Karpas-422 (cell line): ENCODE measurements around the gene DPYD. TPM values are rescaled to one million over a fixed set of nuclear protein-coding genes. Genes with fewer than 3 reads are reported as not detected.

Source experiments
- DNase-seq: peaks from one replicate; pipeline ENCODE4 v3.0.0-alpha.2; 2015
- H2AFZ ChIP-seq: fragments of 200-600 bp; sonication (generic); 2 replicates; pipeline ENCODE4 v1.6.1; 2014; ENCODE audit warnings: antibody characterized with exemption, low read length, mixed read lengths
- H3K27ac ChIP-seq: fragments of 200-600 bp; sonication (generic); 2 replicates; pipeline ENCODE4 v1.5.1; 2014; ENCODE audit warnings: mild to moderate bottlenecking, low read length, moderate library complexity
- H3K27me3 ChIP-seq: fragments of 200-600 bp; sonication (generic); 2 replicates; pipeline ENCODE4 v1.6.1; 2014; ENCODE audit warnings: low read length, mixed read lengths
- H3K36me3 ChIP-seq: fragments of 200-600 bp; sonication (generic); 2 replicates; pipeline ENCODE4 v1.6.1; 2014; ENCODE audit warnings: low read length, mixed read lengths; ENCODE audit not compliant: insufficient read depth
- H3K4me1 ChIP-seq: fragments of 200-600 bp; sonication (generic); 2 replicates; pipeline ENCODE4 v1.6.1; 2014; ENCODE audit warnings: mild to moderate bottlenecking, low read length, mixed read lengths
- H3K4me2 ChIP-seq: fragments of 200-600 bp; sonication (generic); 2 replicates; pipeline ENCODE4 v1.6.1; 2014; ENCODE audit warnings: low read length, low read depth, mild to moderate bottlenecking; ENCODE audit not compliant: poor library complexity, severe bottlenecking
- H3K4me3 ChIP-seq: fragments of 200-600 bp; sonication (generic); 2 replicates; pipeline ENCODE4 v1.5.1; 2014; ENCODE audit warnings: mild to moderate bottlenecking, antibody characterized with exemption, low read length, mixed read lengths
- H3K79me2 ChIP-seq: fragments of 200-600 bp; sonication (generic); 2 replicates; pipeline ENCODE4 v1.6.1; 2014; ENCODE audit warnings: mild to moderate bottlenecking, low read length, mixed read lengths
- H3K9ac ChIP-seq: fragments of 200-600 bp; sonication (generic); 2 replicates; pipeline ENCODE4 v1.6.0; 2014; ENCODE audit warnings: low read length
- H3K9me2 ChIP-seq: fragments of 200-600 bp; sonication (generic), shearing (Covaris generic); replicated peaks from 2 replicates; pipeline ENCODE4 v1.6.0; 2014; ENCODE audit warnings: mild to moderate bottlenecking, low read length, moderate library complexity; ENCODE audit not compliant: insufficient read depth
- H3K9me3 ChIP-seq: fragments of 300-700, 200-600 bp; sonication (generic); 2 replicates; pipeline ENCODE4 v1.6.1; 2014; ENCODE audit warnings: low read length, mixed read lengths
- H4K20me1 ChIP-seq: fragments of 200-600 bp; sonication (generic); 2 replicates; pipeline ENCODE4 v1.6.1; 2014; ENCODE audit warnings: mild to moderate bottlenecking, antibody characterized with exemption, low read length, low read depth; ENCODE audit not compliant: insufficient read depth
- total RNA-seq: library from RNA; depleted of rRNA; stranded (reverse); fragments of >200 nt; shearing (Covaris generic); gene quantifications from 2 replicates; pipeline ENCODE4 v1.2.3, GENCODE V29; 2014; ENCODE audit warnings: low replicate concordance

Gene DPYD
- total RNA-seq, 1 experiment from 2014 or later: 59.4 TPM

GRCh38 chr1:97812076-97812475 is 108.8 kb downstream of the DPYD start:
- no peak overlapping the region for H3K4me2 ChIP-seq
- no peaks in the 10 kb centered on the region for H3K9me2 ChIP-seq
- H3K27me3 ChIP-seq: no peaks in the 10 kb centered on the region
- peaks cover 8% of the 10 kb centered on the region; the same call in 1 of the 2 replicates for H3K4me1 ChIP-seq
- no peak overlapping the region for H3K9ac ChIP-seq
- H3K27ac ChIP-seq: no peak overlapping the region
- no peak for DNase-seq
- H2AFZ ChIP-seq: no peak overlapping the region
- H4K20me1 ChIP-seq: no peaks in the 10 kb centered on the region
- no peaks in the 10 kb centered on the region for H3K9me3 ChIP-seq
- no peaks in the 10 kb centered on the region for H3K36me3 ChIP-seq
- peaks cover 44% of the 10 kb centered on the region for H3K79me2 ChIP-seq
- no peak overlapping the region for H3K4me3 ChIP-seq

DNA sequence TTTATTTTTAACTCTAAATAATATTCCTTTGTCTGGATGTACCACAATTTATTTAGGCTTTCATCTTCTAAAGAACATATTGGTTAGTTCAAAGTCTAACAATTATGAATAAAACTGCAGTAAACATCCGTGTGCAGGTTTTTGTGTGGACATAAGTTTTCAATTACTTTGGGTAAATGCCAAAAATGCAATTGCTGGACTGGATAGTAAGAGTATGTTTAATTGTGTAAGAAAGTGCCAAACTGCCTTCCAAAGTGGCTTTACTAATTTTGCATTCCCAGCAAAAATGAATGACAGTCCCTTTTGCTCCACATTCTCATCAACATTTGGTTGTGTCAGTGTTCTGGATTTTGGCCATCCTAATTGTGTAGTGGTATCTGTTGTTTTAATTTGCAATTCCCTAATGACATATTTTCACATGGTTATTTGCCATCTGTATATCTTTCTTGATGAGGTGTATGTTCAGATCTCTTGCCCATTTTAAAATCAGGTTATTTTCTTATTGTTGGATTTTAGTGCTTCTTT is 113.8 kb downstream of the DPYD start:
- Histone ChIP-seq H2AFZ (no peak overlapping the region), H3K9me2 (no peaks in the 10 kb centered on the region), H3K4me1 (peaks cover 25% of the 10 kb centered on the region), H3K27me3 (no peaks in the 10 kb centered on the region), H3K4me3 (no peak overlapping the region), H4K20me1 (no peaks in the 10 kb centered on the region), H3K4me2 (no peak overlapping the region), H3K36me3 (no peaks in the 10 kb centered on the region), H3K9me3 (no peaks in the 10 kb centered on the region), H3K9ac (no peak overlapping the region), H3K27ac (no peak overlapping the region), H3K79me2 (peaks cover 38% of the 10 kb centered on the region)
- no peak for DNase-seq

GRCh38 chr1:97806326-97806725 is 114.5 kb downstream of the DPYD start:
- H3K4me2 ChIP-seq: no peak overlapping the region
- H3K4me1 ChIP-seq: peaks cover 26% of the 10 kb centered on the region
- no peak for DNase-seq
- H2AFZ ChIP-seq: no peak overlapping the region
- no peak overlapping the region for H3K4me3 ChIP-seq
- no peak overlapping the region for H3K9ac ChIP-seq
- no peaks in the 10 kb centered on the region for H3K9me3 ChIP-seq
- H4K20me1 ChIP-seq: no peaks in the 10 kb centered on the region
- H3K27me3 ChIP-seq: no peaks in the 10 kb centered on the region
- no peaks in the 10 kb centered on the region for H3K9me2 ChIP-seq
- peaks cover 37% of the 10 kb centered on the region for H3K79me2 ChIP-seq
- H3K36me3 ChIP-seq: no peaks in the 10 kb centered on the region
- H3K27ac ChIP-seq: no peak overlapping the region

DNA sequence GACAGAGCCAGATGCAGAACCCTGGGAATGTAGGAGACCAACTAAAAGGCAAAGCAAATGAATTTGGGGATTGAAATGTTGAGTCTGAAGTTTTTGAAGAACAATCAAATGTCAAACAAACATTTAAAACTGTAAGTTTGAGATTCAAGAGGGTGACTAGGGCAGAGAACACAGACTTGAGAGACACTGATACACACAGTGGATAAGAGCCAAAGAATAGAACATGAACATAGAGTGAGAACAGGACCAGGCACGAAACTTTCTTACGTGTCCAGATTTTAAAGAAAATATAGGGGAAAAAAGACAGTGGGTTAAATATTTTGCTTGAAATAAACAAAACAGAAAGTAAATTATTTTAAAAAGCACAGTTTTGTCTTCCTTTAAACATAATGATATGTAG is 115.7 kb downstream of the DPYD start:
- H3K79me2 ChIP-seq: peaks cover 40% of the 10 kb centered on the region
- H3K4me1 ChIP-seq: peaks cover 26% of the 10 kb centered on the region
- H3K9me3 ChIP-seq: no peaks in the 10 kb centered on the region
- no peak overlapping the region for H3K4me3 ChIP-seq
- no peaks in the 10 kb centered on the region for H3K27me3 ChIP-seq
- H3K36me3 ChIP-seq: no peaks in the 10 kb centered on the region
- no peak overlapping the region for H2AFZ ChIP-seq
- DNase-seq: no peak
- H3K9me2 ChIP-seq: no peaks in the 10 kb centered on the region
- no peak overlapping the region for H3K9ac ChIP-seq
- no peak overlapping the region; the same call in 1 of the 2 replicates for H3K27ac ChIP-seq
- H4K20me1 ChIP-seq: no peaks in the 10 kb centered on the region
- H3K4me2 ChIP-seq: no peak overlapping the region

DNA sequence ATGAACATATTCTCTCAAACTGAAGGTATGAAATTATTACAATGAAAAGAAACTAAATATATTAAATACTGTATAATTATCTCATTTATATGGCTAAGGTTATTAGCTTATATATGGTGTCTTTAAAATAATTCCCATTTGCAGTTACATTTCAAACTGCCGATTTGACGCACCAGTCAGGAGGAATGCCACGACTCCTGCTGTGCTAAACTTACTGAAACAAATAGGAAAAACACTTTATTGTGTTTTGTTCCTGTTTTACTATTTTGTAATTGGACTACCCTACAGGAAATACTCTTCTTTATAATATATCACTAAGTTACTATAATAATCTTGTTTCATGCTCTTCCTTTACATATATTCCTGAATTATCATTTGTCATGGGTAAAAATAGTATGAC is 117.8 kb downstream of the DPYD start:
- no peaks in the 10 kb centered on the region for H3K9me2 ChIP-seq
- no peak overlapping the region for H3K9ac ChIP-seq

GRCh38 chr1:97802011-97802410 is 118.8 kb downstream of the DPYD start:
- H3K4me2 ChIP-seq: no peak overlapping the region
- DNase-seq: no peak
- H2AFZ ChIP-seq: no peak overlapping the region
- no peaks in the 10 kb centered on the region for H3K36me3 ChIP-seq
- no peaks in the 10 kb centered on the region for H3K9me3 ChIP-seq
- no peaks in the 10 kb centered on the region for H4K20me1 ChIP-seq
- peaks cover 51% of the 10 kb centered on the region for H3K79me2 ChIP-seq
- H3K9me2 ChIP-seq: no peaks in the 10 kb centered on the region
- H3K4me3 ChIP-seq: no peak overlapping the region
- no peak overlapping the region for H3K27ac ChIP-seq
- H3K4me1 ChIP-seq: peaks cover 47% of the 10 kb centered on the region
- H3K9ac ChIP-seq: no peak overlapping the region
- no peaks in the 10 kb centered on the region for H3K27me3 ChIP-seq

More for the DNA sequence above, 117.8 kb downstream of the DPYD start:
- no peaks in the 10 kb centered on the region for H3K27me3 ChIP-seq
- H3K79me2 ChIP-seq: peaks cover 44% of the 10 kb centered on the region
- no peak overlapping the region for H3K27ac ChIP-seq
- H3K9me3 ChIP-seq: no peaks in the 10 kb centered on the region
- no peak overlapping the region for H2AFZ ChIP-seq
- no peak overlapping the region for H3K4me3 ChIP-seq
- H4K20me1 ChIP-seq: no peaks in the 10 kb centered on the region
- peaks cover 37% of the 10 kb centered on the region for H3K4me1 ChIP-seq
- H3K4me2 ChIP-seq: no peak overlapping the region
- no peak for DNase-seq
- no peaks in the 10 kb centered on the region for H3K36me3 ChIP-seq

GRCh38 chr1:97797403-97798183 is 123.2 kb downstream of the DPYD start:
- Histone ChIP-seq H3K9ac (no peak overlapping the region), H3K4me2 (peak overlapping the region; percentile 29), H3K27ac (peak overlapping the region; percentile 52), H3K9me3 (no peaks in the 10 kb centered on the region), H2AFZ (no peak overlapping the region), H4K20me1 (no peaks in the 10 kb centered on the region), H3K4me1 (peaks cover 29% of the 10 kb centered on the region), H3K36me3 (no peaks in the 10 kb centered on the region), H3K27me3 (no peaks in the 10 kb centered on the region), H3K79me2 (peaks cover 62% of the 10 kb centered on the region), H3K9me2 (no peaks in the 10 kb centered on the region), H3K4me3 (no peak overlapping the region)
- DNase-seq: peak; percentile 68

DNA sequence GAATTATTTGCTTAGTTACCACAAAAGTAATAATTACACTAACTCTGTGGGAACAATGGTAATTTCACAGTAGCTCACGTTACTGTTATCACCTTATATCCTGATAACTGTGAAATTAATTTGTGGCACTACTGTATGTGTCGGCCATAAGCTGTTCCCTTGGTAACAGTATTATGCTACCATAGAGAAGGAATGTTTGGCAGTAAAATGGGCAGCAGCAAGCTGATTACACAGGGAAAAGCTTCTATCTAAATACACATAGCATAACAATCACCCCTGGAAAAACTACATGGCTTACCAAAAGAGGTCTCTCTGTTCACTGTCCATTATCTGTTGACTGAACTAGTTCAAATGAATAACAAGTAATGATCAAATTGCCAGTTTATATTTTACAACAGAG is 124.1 kb downstream of the DPYD start:
- no peak overlapping the region for H3K9ac ChIP-seq
- no peaks in the 10 kb centered on the region for H3K9me3 ChIP-seq
- peaks cover 65% of the 10 kb centered on the region for H3K79me2 ChIP-seq
- peaks cover 32% of the 10 kb centered on the region for H3K4me1 ChIP-seq
- H3K9me2 ChIP-seq: no peaks in the 10 kb centered on the region
- no peak overlapping the region for H2AFZ ChIP-seq
- H4K20me1 ChIP-seq: no peaks in the 10 kb centered on the region
- no peak overlapping the region for H3K4me3 ChIP-seq
- H3K27ac ChIP-seq: peak overlapping the region; percentile 52; the same call in 1 of the 2 replicates
- no peak overlapping the region for H3K4me2 ChIP-seq
- no peaks in the 10 kb centered on the region for H3K36me3 ChIP-seq
- H3K27me3 ChIP-seq: no peaks in the 10 kb centered on the region
- no peak for DNase-seq
